ENCODE data around the gene BCDIN3D.

DNA sequence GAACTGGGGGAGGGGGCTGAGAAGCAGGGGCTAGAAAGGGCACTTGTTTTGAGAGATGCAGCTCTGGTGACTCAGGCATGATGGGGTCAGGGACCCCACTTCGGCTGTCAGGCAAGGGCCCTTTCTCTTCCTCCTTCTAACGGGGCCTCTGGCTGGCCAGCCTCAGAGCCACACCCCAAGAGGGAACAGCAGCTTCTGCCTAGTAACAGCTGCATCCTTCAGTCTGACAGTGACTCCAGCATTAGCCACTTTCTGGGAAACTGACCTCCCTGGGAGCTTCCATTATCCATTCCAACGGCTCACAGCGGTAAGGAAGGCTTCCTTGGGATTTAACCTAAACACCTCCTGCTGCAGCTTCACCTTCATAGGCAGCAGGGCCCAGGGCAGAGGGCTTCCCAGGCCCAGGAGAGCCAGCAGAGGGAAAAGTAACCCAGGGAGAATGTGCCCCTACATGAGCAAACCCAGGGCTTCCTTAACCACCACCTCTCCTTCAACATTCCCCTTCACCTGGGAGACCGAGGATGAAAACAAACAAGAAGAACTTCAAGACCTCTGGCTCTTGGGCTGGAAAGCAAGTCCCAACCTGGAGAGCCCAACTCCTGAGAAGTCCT is 17.4 kb downstream of the BCDIN3D start:
- TF ChIP-seq, protein P1, sequence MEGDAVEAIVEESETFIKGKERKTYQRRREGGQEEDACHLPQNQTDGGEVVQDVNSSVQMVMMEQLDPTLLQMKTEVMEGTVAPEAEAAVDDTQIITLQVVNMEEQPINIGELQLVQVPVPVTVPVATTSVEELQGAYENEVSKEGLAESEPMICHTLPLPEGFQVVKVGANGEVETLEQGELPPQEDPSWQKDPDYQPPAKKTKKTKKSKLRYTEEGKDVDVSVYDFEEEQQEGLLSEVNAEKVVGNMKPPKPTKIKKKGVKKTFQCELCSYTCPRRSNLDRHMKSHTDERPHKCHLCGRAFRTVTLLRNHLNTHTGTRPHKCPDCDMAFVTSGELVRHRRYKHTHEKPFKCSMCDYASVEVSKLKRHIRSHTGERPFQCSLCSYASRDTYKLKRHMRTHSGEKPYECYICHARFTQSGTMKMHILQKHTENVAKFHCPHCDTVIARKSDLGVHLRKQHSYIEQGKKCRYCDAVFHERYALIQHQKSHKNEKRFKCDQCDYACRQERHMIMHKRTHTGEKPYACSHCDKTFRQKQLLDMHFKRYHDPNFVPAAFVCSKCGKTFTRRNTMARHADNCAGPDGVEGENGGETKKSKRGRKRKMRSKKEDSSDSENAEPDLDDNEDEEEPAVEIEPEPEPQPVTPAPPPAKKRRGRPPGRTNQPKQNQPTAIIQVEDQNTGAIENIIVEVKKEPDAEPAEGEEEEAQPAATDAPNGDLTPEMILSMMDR (IDR thresholded peaks at IDR 0.05): no peak
- no peak for TF ChIP-seq POLR2AphosphoS5 (IDR thresholded peaks at IDR 0.05; ENCODE audit: low read depth, low read length)
- TF ChIP-seq, protein P2, sequence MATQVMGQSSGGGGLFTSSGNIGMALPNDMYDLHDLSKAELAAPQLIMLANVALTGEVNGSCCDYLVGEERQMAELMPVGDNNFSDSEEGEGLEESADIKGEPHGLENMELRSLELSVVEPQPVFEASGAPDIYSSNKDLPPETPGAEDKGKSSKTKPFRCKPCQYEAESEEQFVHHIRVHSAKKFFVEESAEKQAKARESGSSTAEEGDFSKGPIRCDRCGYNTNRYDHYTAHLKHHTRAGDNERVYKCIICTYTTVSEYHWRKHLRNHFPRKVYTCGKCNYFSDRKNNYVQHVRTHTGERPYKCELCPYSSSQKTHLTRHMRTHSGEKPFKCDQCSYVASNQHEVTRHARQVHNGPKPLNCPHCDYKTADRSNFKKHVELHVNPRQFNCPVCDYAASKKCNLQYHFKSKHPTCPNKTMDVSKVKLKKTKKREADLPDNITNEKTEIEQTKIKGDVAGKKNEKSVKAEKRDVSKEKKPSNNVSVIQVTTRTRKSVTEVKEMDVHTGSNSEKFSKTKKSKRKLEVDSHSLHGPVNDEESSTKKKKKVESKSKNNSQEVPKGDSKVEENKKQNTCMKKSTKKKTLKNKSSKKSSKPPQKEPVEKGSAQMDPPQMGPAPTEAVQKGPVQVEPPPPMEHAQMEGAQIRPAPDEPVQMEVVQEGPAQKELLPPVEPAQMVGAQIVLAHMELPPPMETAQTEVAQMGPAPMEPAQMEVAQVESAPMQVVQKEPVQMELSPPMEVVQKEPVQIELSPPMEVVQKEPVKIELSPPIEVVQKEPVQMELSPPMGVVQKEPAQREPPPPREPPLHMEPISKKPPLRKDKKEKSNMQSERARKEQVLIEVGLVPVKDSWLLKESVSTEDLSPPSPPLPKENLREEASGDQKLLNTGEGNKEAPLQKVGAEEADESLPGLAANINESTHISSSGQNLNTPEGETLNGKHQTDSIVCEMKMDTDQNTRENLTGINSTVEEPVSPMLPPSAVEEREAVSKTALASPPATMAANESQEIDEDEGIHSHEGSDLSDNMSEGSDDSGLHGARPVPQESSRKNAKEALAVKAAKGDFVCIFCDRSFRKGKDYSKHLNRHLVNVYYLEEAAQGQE (IDR thresholded peaks at IDR 0.05; ENCODE audit: insufficient read depth in 1 of 2, low read depth in 2 of 2, low read length in 1 of 2): no peak

Data from Panc1 (cell line).